ENCODE data around the gene SPPL2C.

SPPL2C gene

DNA sequence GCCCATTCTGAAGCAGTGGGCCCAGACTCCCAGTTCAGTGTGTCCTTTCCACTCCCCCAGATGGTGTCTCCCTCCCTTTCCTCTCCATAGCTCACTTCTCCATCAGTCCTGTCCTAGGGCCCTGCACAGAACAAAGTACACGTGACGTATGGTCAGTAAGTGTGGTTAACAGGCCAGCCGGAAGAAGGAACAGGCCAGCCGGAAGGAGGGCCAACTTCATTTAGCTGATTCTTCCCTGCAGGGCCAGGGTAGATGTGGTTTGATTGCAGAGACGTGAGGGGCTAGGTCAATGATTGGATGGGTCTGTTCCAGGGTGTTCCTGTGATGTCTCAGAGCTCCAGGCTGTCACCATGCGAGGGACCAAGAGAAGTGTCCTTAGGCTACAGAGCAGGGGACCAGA, 28.9 kb upstream of the SPPL2C start:
- Histone ChIP-seq H3K27me3 (no peaks in the 10 kb centered on the region), H3K9ac (no peak overlapping the region), H4K20me1 (peaks cover 0 to 3% (median 0%) of the 10 kb centered on the region in 11 experiments; a peak in 5 of 22 replicates), H3K4me3 (no peak overlapping the region), H3K27ac (no peak overlapping the region), H3K4me2 (no peak overlapping the region), H3K9me3 (replicated peaks in 1 of 11) (no peaks in the 10 kb centered on the region), H3K36me3 (no peaks in the 10 kb centered on the region), H3K4me1 (peaks cover 0 to 6% (median 0%) of the 10 kb centered on the region in 10 experiments; a peak in 2 of 20 replicates)
- no peak for TF ChIP-seq Cebpa-rat (IDR thresholded peaks at IDR 0.05)

- no peaks in the 10 kb centered on the region for H3K27me3 ChIP-seq
Observed at GRCh38 chr17:45818041-45818440, 26.6 kb upstream of the SPPL2C start.

GRCh38 chr17:45818699-45819098, 26.0 kb upstream of the SPPL2C start:
- Histone ChIP-seq H3K9ac (no peak overlapping the region), H3K4me2 (no peak overlapping the region), H3K27me3 (no peaks in the 10 kb centered on the region), H3K36me3 (no peaks in the 10 kb centered on the region), H3K27ac (no peak overlapping the region), H3K4me3 (no peak overlapping the region), H4K20me1 (peaks cover 0 to 3% (median 0%) of the 10 kb centered on the region in 11 experiments; a peak in 5 of 22 replicates), H3K4me1 (peaks cover 2 to 9% (median 5%) of the 10 kb centered on the region in 10 experiments; a peak in 14 of 20 replicates), H3K9me3 (replicated peaks in 1 of 11) (no peaks in the 10 kb centered on the region)
- no peak for TF ChIP-seq Cebpa-rat (IDR thresholded peaks at IDR 0.05)

More at GRCh38 chr17:45818041-45818440, 26.6 kb upstream of the SPPL2C start:
- TF ChIP-seq Cebpa-rat (IDR thresholded peaks at IDR 0.05) = no peak
- Histone ChIP-seq H3K4me3 (no peak overlapping the region), H3K4me2 (no peak overlapping the region), H4K20me1 (peaks cover 0 to 3% (median 0%) of the 10 kb centered on the region in 11 experiments; a peak in 5 of 22 replicates), H3K9ac (no peak overlapping the region), H3K4me1 (peaks cover 0 to 6% (median 0%) of the 10 kb centered on the region in 10 experiments; a peak in 4 of 20 replicates), H3K9me3 (replicated peaks in 1 of 11) (no peaks in the 10 kb centered on the region), H3K27ac (no peak overlapping the region), H3K36me3 (no peaks in the 10 kb centered on the region)

- Histone ChIP-seq H3K4me1 (peaks cover 6 to 15% (median 10%) of the 10 kb centered on the region in 10 experiments; a peak in 14 of 20 replicates), H3K4me2 (0 out of 22 replicates have a peak overlapping the region, but pooled peaks of 1 of the 11 experiments have one; percentile 2), H3K9me3 (replicated peaks in 1 of 11) (no peaks in the 10 kb centered on the region), H3K27me3 (no peaks in the 10 kb centered on the region), H3K9ac (no peak overlapping the region), H3K4me3 (no peak overlapping the region), H4K20me1 (peaks cover 0 to 11% (median 0%) of the 10 kb centered on the region in 11 experiments; a peak in 4 of 22 replicates), H3K27ac (no peak overlapping the region), H3K36me3 (no peaks in the 10 kb centered on the region)
- no peak for TF ChIP-seq Cebpa-rat (IDR thresholded peaks at IDR 0.05)
Observed at GRCh38 chr17:45819632-45820031, 25.0 kb upstream of the SPPL2C start.

DNA sequence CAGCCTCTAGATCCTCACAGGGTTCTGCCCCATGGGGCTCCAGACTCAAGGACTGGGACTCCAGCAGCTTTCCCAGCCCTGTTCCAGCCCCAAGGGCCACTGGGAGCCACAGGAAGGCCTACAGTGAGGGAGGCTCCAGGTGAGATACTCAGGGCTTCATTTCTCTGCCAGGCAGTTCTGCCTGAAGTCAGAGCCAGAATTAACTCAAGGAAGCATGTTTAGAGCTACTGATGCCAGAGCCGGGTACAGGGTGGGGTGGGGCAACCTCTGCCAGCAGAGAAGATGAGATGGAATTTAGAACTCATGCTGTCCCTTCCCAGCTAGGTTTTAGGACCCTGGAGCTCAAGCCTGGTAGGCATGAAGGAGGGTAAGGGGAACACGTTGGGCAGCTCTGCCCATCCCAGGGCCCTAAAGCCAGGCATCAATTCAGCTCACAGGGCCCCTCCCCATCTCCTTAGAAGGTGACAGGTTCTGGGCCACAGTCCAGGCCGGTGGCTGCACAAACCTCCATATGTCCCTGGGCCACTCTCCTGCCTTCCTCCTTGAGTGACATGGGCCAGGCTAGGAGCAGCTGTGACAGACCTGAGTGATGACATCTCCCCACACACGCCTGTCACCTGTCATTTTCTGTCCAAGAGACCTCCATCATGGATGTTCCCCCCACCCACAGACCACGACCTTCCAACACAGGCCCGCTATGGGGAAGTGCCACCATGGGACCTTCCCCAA, 24.5 kb upstream of the SPPL2C start:
- H3K27me3 ChIP-seq = no peaks in the 10 kb centered on the region
- H4K20me1 ChIP-seq = peaks cover 0 to 11% (median 0%) of the 10 kb centered on the region in 11 experiments; a peak in 3 of 22 replicates
- H3K4me3 ChIP-seq = no peak overlapping the region
- H3K4me2 ChIP-seq = 0 out of 22 replicates have a peak overlapping the region, but pooled peaks of 1 of the 11 experiments have one; percentile 2
- peaks cover 6 to 15% (median 10%) of the 10 kb centered on the region in 10 experiments; a peak in 14 of 20 replicates for H3K4me1 ChIP-seq
- H3K36me3 ChIP-seq = no peaks in the 10 kb centered on the region
- H3K9ac ChIP-seq = no peak overlapping the region
- H3K27ac ChIP-seq = no peak overlapping the region
- no peak for TF ChIP-seq Cebpa-rat (IDR thresholded peaks at IDR 0.05)
- H3K9me3 ChIP-seq (replicated peaks in 1 of 11) = no peaks in the 10 kb centered on the region

- no peak overlapping the region for H3K4me2 ChIP-seq
- peaks cover 0 to 11% (median 0%) of the 10 kb centered on the region in 11 experiments; a peak in 3 of 22 replicates for H4K20me1 ChIP-seq
- no peaks in the 10 kb centered on the region for H3K9me3 ChIP-seq (replicated peaks in 1 of 11)
- H3K27ac ChIP-seq = no peak overlapping the region
- peaks cover 6 to 15% (median 10%) of the 10 kb centered on the region in 10 experiments; a peak in 14 of 20 replicates for H3K4me1 ChIP-seq
- H3K27me3 ChIP-seq = no peaks in the 10 kb centered on the region
- no peak for TF ChIP-seq Cebpa-rat (IDR thresholded peaks at IDR 0.05)
- no peak overlapping the region for H3K9ac ChIP-seq
- H3K4me3 ChIP-seq = no peak overlapping the region
- H3K36me3 ChIP-seq = no peaks in the 10 kb centered on the region
Observed at GRCh38 chr17:45821147-45821546, 23.5 kb upstream of the SPPL2C start.

DNA sequence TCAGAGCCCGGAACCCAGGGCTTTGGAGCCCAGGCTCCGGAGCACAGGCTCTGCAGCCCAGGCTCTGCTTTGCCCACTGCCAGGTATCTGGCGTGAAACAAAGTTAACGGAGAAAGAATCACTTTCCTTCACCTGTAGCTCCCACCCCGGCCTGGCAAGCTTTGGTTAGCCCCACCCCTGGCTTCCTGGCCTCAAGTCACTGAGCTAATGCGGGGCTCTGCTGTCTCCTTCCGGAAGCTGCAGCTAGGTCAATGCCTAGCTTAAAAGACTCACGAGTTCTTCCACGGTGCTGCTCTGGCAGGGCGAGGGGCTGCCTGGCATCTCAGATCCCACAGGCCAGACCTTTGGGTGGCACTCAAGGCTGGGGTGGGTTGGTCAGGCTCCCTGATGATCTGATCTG, 21.1 kb upstream of the SPPL2C start:
- H3K27me3 ChIP-seq = no peaks in the 10 kb centered on the region
- H4K20me1 ChIP-seq = peaks cover 0 to 28% (median 0%) of the 10 kb centered on the region in 11 experiments; a peak in 3 of 22 replicates
- H3K36me3 ChIP-seq = no peaks in the 10 kb centered on the region
- H3K9me3 ChIP-seq (replicated peaks in 1 of 11) = no peaks in the 10 kb centered on the region
- H3K4me2 ChIP-seq = peak overlapping the region; percentile 9 to 47 (median 32); a peak in 16 of 22 replicates
- peak overlapping the region in 1 of 11 experiments; percentile 39; a peak in 1 of 22 replicates for H3K9ac ChIP-seq
- H3K4me1 ChIP-seq = peaks cover 6 to 20% (median 10%) of the 10 kb centered on the region in 10 experiments; a peak in 14 of 20 replicates
- no peak for TF ChIP-seq Cebpa-rat (IDR thresholded peaks at IDR 0.05)
- H3K4me3 ChIP-seq = no peak overlapping the region
- no peak overlapping the region for H3K27ac ChIP-seq

DNA sequence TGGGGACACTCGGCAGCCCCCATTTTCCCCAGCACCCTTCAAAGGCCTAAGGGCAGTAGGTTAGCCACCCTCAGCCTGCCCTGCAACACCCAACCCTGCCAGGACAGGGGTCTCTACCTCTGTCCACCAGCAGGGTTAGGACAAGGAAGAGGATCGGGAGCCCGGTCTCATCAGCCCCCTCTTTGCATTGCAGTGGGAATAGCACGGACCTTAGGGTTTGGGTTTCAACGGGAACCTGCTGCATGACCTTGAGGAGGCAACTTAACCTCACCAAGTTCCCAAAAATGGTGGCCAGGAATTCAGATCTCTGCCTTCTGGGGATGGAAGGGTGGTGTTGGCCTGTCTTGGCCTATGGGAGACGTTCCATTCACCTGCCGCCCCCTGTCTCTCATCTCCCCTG, 20.2 kb upstream of the SPPL2C start:
- Histone ChIP-seq H4K20me1 (peaks cover 0 to 36% (median 0%) of the 10 kb centered on the region in 11 experiments; a peak in 3 of 22 replicates), H3K9ac (no peak overlapping the region), H3K9me3 (replicated peaks in 1 of 11) (no peaks in the 10 kb centered on the region), H3K36me3 (no peaks in the 10 kb centered on the region), H3K4me2 (no peak overlapping the region), H3K27ac (no peak overlapping the region), H3K4me1 (peaks cover 6 to 21% (median 10%) of the 10 kb centered on the region in 10 experiments; a peak in 14 of 20 replicates), H3K4me3 (no peak overlapping the region), H3K27me3 (no peaks in the 10 kb centered on the region)
- TF ChIP-seq Cebpa-rat (IDR thresholded peaks at IDR 0.05) = no peak

- no peak overlapping the region for H3K4me2 ChIP-seq
- no peaks in the 10 kb centered on the region for H3K9me3 ChIP-seq (replicated peaks in 1 of 11)
- peaks cover 6 to 16% (median 10%) of the 10 kb centered on the region in 10 experiments; a peak in 14 of 20 replicates for H3K4me1 ChIP-seq
- peaks cover 0 to 42% (median 0%) of the 10 kb centered on the region in 11 experiments; a peak in 3 of 22 replicates for H4K20me1 ChIP-seq
- no peak for TF ChIP-seq Cebpa-rat (IDR thresholded peaks at IDR 0.05)
- no peak overlapping the region for H3K9ac ChIP-seq
- H3K27me3 ChIP-seq = no peaks in the 10 kb centered on the region
- H3K36me3 ChIP-seq = no peaks in the 10 kb centered on the region
- H3K27ac ChIP-seq = no peak overlapping the region
- no peak overlapping the region for H3K4me3 ChIP-seq
Observed at GRCh38 chr17:45824901-45825492, 19.7 kb upstream of the SPPL2C start.

All from BLaER1 treated with 17β-estradiol and CSF1 and Interleukin-3, amounts not matched to agents 10 nM and 100 nM (cell line).